ENCODE measurements around the gene ABLIM2. TPM values are rescaled to one million over a fixed set of nuclear protein-coding genes. Genes with fewer than 3 reads are reported as not detected.

Gene ABLIM2
- total RNA-seq, 2 donors from 2014 or later: 6.0 to 20.8 TPM

DNA sequence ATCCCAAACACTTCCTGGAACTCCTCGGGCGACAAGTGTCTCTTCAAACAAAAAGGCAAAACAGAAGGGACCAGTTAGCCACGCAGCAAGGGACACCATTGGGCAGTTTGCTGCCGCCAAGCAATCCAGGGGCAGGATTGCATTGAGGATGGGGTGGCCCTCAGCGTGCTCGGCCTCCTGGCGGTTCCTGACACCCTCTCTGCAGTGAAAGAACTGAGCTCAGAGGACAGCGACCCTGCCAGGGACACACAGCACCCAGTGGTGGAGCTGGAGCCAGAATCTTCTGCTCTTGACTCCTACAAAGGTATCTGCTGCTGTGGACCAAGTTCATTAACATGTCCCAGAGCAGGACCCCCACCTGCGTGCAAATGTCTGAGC, 191.6 kb downstream of the ABLIM2 start:
- Histone ChIP-seq H3K4me1 (peaks cover 22% of the 10 kb centered on the region), H3K27me3 (no peaks in the 10 kb centered on the region), H3K36me3 (replicated peaks in 1 of 2; ENCODE audit: insufficient read depth in 1 of 2, low read depth in 2 of 2) (no peaks in the 10 kb centered on the region), H3K4me3 (no peak overlapping the region), H3K27ac (peak overlapping the region in 1 of 4 donors; percentile 11), H3K9me3 (no peaks in the 10 kb centered on the region)
- WGBS, 2 donors: 70 to 87% methylated on average over 6 to 9 of the region's 9 CpGs
- no peak for TF ChIP-seq POLR2A (IDR thresholded peaks at IDR 0.05)
- TF ChIP-seq, protein P1, sequence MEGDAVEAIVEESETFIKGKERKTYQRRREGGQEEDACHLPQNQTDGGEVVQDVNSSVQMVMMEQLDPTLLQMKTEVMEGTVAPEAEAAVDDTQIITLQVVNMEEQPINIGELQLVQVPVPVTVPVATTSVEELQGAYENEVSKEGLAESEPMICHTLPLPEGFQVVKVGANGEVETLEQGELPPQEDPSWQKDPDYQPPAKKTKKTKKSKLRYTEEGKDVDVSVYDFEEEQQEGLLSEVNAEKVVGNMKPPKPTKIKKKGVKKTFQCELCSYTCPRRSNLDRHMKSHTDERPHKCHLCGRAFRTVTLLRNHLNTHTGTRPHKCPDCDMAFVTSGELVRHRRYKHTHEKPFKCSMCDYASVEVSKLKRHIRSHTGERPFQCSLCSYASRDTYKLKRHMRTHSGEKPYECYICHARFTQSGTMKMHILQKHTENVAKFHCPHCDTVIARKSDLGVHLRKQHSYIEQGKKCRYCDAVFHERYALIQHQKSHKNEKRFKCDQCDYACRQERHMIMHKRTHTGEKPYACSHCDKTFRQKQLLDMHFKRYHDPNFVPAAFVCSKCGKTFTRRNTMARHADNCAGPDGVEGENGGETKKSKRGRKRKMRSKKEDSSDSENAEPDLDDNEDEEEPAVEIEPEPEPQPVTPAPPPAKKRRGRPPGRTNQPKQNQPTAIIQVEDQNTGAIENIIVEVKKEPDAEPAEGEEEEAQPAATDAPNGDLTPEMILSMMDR (IDR thresholded peaks at IDR 0.05): no peak
- ATAC-seq (no peak), DNase-seq (no peak)
- intact Hi-C loops (cut with DNase I): no loop called here

DNA sequence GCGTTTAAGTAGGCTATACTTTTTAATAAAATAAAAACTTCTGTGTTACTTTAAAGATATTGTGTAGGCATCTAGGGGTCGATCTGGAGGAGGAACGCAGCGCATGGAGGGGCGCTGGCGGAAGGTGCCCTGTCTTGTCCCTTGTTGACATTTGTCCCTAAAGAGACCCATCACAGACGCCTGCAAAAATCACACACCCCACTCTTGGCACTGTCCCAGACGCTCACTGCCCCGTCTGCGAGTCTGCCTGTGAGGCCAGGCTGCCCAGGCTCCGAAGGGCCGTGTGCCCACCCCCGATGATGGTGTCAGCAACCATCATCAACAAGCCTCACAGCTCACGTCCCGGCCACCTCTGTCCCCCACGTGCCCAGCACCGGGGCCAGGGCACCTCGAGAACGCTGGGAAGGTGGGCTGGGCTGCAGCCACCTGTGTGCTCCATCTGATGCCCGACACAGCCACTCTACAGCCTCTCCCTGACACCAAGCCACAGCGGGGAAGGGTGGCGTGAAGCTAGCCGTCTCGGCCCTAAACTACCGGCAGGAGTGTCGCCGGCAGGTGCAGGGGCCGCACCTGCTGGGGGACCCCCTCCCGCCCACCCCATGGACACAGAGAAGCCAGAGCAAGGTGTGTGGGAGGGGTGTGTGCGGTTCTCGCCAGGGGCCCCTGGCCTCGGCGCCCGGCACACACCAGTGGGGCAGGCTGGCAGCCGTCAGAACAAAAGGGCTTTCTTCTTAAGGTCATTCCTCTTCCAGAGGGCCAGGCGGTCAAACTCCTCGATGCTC, 192.1 kb downstream of the ABLIM2 start:
- H3K4me3 ChIP-seq: no peak overlapping the region
- H3K36me3 ChIP-seq (replicated peaks in 1 of 2; ENCODE audit: insufficient read depth in 1 of 2, low read depth in 2 of 2): no peaks in the 10 kb centered on the region
- peak overlapping the region in 1 of 4 donors; percentile 11 for H3K27ac ChIP-seq
- no peak for TF ChIP-seq POLR2A (IDR thresholded peaks at IDR 0.05)
- intact Hi-C loops (cut with DNase I): no loop called here
- DNase-seq (no peak), ATAC-seq (no peak)
- H3K4me1 ChIP-seq: peaks cover 24% of the 10 kb centered on the region
- WGBS, 2 donors: 78 to 82% methylated on average over 16 to 35 of the region's 37 CpGs
- H3K27me3 ChIP-seq: no peaks in the 10 kb centered on the region
- H3K9me3 ChIP-seq: no peaks in the 10 kb centered on the region

DNA sequence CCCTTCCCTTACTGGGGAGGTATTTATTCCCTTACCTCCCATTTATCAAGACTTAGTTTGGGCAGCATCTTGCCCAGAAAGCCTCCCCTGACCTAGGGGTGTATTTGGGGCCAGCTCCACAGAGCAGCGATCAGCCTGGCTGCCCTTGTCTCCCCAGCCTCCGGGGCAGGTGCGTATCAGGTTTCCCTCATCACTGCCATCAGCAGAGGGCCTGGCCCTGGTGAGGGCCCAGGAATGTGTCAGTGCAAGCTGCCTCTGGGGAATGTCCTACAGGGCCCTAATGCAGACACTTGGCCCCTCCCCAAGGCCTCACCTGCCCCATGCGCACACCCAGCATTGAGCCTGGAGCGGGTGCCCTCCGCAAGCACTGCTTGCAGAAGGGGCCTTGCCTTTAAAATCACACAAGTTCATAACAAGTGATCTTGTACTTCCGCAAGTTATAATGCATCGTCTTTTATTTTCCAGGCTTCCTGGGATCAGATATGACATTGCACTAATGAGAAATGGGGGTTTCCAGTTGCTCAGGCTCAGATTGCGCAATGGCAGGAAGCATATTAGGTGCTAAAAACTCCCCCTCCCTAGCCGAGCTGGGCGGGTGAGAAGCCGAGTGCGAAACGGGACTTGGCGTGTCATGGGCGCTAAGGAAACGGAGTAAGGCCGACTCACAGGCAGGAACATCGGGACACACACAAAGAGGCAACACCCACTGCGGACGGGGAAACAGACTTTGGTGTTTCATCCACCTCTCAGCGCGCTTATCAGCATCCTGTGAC, 193.5 kb downstream of the ABLIM2 start:
- peak; percentile 49 for ATAC-seq
- Histone ChIP-seq H3K9me3 (no peaks in the 10 kb centered on the region), H3K36me3 (replicated peaks in 1 of 2; ENCODE audit: insufficient read depth in 1 of 2, low read depth in 2 of 2) (no peaks in the 10 kb centered on the region), H3K27me3 (no peaks in the 10 kb centered on the region), H3K27ac (peak overlapping the region in 3 of 4 donors; percentile 19 to 73 (median 72)), H3K4me3 (no peak overlapping the region), H3K4me1 (peaks cover 31% of the 10 kb centered on the region)
- peak; percentile 37 to 74 (median 44) for DNase-seq
- TF ChIP-seq POLR2A (IDR thresholded peaks at IDR 0.05): peak in 1 of 3 donors; percentile 13
- TF ChIP-seq, protein P1 (IDR thresholded peaks at IDR 0.05): no peak
- 57 to 73% methylated on average over 22 to 23 of the region's 23 CpGs for WGBS, 2 donors
- intact Hi-C loops (cut with DNase I): no loop called here

DNA sequence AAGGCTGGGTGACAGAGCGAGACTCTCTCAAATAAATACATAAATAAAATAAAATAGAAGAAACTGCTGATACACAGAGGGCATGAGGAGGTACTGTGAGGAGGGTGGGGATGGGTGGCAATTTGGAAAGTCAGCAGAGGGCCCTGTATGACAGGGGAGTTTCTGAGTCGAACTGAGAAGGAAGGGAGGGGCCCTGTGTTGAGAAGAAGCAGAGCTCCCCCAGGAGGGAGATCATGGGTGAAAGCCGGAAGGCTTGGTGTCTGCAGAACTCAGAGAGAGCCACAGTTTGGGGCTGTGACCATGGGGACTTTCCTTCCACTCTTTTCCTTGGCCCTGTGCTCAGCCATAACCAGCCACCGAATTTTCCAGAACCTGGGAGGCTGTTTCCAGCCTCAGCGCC, 194.2 kb downstream of the ABLIM2 start:
- Histone ChIP-seq H3K9me3 (no peaks in the 10 kb centered on the region), H3K27me3 (no peaks in the 10 kb centered on the region), H3K27ac (peak overlapping the region in 3 of 4 donors; percentile 19 to 73 (median 72)), H3K36me3 (replicated peaks in 1 of 2; ENCODE audit: insufficient read depth in 1 of 2, low read depth in 2 of 2) (no peaks in the 10 kb centered on the region), H3K4me3 (no peak overlapping the region), H3K4me1 (peaks cover 25% of the 10 kb centered on the region)
- 85 to 88% methylated on average over 5 of the region's 5 CpGs for WGBS, 2 donors
- no peak for DNase-seq
- no peak for TF ChIP-seq POLR2A (IDR thresholded peaks at IDR 0.05)
- TF ChIP-seq, protein P1 (IDR thresholded peaks at IDR 0.05): no peak
- ATAC-seq: no peak
- intact Hi-C loops (cut with DNase I): no loop called here

DNA sequence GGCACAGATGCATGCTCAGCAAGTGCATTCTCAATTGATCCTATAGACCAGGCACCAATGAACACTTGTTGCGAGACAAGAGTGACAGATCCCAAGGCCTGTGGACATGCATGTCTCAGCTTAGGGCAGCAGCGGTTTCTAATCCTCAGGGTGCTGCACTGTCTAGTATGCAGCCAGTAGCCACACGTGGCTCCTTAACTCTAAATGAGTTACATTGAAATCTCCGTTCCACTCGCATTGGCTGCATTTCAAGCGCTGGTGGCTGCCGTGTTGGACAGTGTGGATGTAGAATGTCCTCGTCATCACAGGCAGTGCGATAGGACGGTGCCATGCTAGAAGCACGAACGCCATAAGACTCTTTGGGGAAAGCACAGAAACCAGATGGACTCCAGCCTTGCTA, 194.9 kb downstream of the ABLIM2 start:
- no peak overlapping the region for H3K4me3 ChIP-seq
- no peak overlapping the region for H3K27ac ChIP-seq
- DNase-seq: no peak
- H3K27me3 ChIP-seq: no peaks in the 10 kb centered on the region
- H3K36me3 ChIP-seq (replicated peaks in 1 of 2; ENCODE audit: insufficient read depth in 1 of 2, low read depth in 2 of 2): no peaks in the 10 kb centered on the region
- TF ChIP-seq, protein P1 (IDR thresholded peaks at IDR 0.05): no peak
- TF ChIP-seq POLR2A (IDR thresholded peaks at IDR 0.05): no peak
- intact Hi-C loops (cut with DNase I): no loop called here
- no peak for ATAC-seq
- H3K4me1 ChIP-seq: peaks cover 23% of the 10 kb centered on the region
- no peaks in the 10 kb centered on the region for H3K9me3 ChIP-seq
- WGBS, 2 donors: 92 to 97% methylated on average over 12 of the region's 12 CpGs

Measured in body of pancreas (tissue), 4 donors.